RWPE2 (cell line): Measurements from ENCODE around the gene AFAP1L2.

Experiments used
- ATAC-seq: fragments of 200-7000 bp; cut with Tn5 transposase; 3 replicates; pipeline ENCODE4 v1.9.1; 2021; ENCODE audit warnings: low read depth
- DNase-seq: peaks from one replicate; pipeline ENCODE4 v3.0.0-alpha.2; 2020; ENCODE audit warnings: low spot score
- H3K27ac ChIP-seq: fragments of 450-650 bp; 2 replicates; pipeline ENCODE4 v1.5.1; 2017; ENCODE audit warnings: mild to moderate bottlenecking; ENCODE audit not compliant: poor library complexity, severe bottlenecking
- H3K27me3 ChIP-seq: fragments of 250-450 bp; sonication (Bioruptor Pico); 2 replicates; pipeline ENCODE4 v1.5.1; 2021; ENCODE audit warnings: mild to moderate bottlenecking, moderate library complexity; ENCODE audit not compliant: insufficient read depth, poor library complexity, severe bottlenecking
- H3K36me3 ChIP-seq: fragments of 250-450 bp; sonication (Bioruptor Pico); 2 replicates; pipeline ENCODE4 v1.5.1; 2020; ENCODE audit warnings: low read depth, mild to moderate bottlenecking, moderate library complexity
- H3K4me1 ChIP-seq: fragments of 250-450 bp; sonication (Bioruptor Pico); 2 replicates; pipeline ENCODE4 v1.5.1; 2021; ENCODE audit warnings: mild to moderate bottlenecking, moderate library complexity; ENCODE audit not compliant: insufficient read depth, poor library complexity, severe bottlenecking
- H3K4me3 ChIP-seq: fragments of 250-450 bp; sonication (Bioruptor Pico); 2 replicates; pipeline ENCODE4 v1.5.1; 2021; ENCODE audit warnings: mild to moderate bottlenecking, moderate library complexity; ENCODE audit not compliant: severe bottlenecking
- H3K9me3 ChIP-seq: fragments of 250-450 bp; sonication (Bioruptor Pico); 2 replicates; pipeline ENCODE4 v1.5.1; 2021; ENCODE audit warnings: mild to moderate bottlenecking, moderate library complexity; ENCODE audit not compliant: severe bottlenecking
- CTCF ChIP-seq: fragments of 450-650 bp; IDR thresholded peaks from one replicate; pipeline ENCODE4 v1.5.1; 2017; ENCODE audit warnings: mild to moderate bottlenecking, moderate library complexity; ENCODE audit not compliant: poor library complexity, severe bottlenecking

AFAP1L2 gene

GRCh38 chr10:114427124-114427852 lies 23.0 kb upstream of the AFAP1L2 start:
- peak; percentile 21; the same call in 1 of the 3 replicates for ATAC-seq
- H3K4me1 ChIP-seq, result peaks cover 11% of the 10 kb centered on the region
- no peaks in the 10 kb centered on the region for H3K27me3 ChIP-seq
- H3K4me3 ChIP-seq, result no peak overlapping the region
- no peaks in the 10 kb centered on the region for H3K9me3 ChIP-seq
- DNase-seq, result no peak
- no peaks in the 10 kb centered on the region for H3K36me3 ChIP-seq
- H3K27ac ChIP-seq, result no peak overlapping the region
- TF ChIP-seq CTCF, result no peak

- no peak for TF ChIP-seq CTCF
Observed at GRCh38 chr10:114426476-114426875, 22.2 kb upstream of the AFAP1L2 start.

GRCh38 chr10:114420811-114421485 lies 16.6 kb upstream of the AFAP1L2 start:
- DNase-seq (no peak), ATAC-seq (peak; percentile 91)
- Histone ChIP-seq H3K27ac (no peak overlapping the region), H3K27me3 (no peaks in the 10 kb centered on the region), H3K4me1 (peaks cover 8% of the 10 kb centered on the region), H3K9me3 (no peaks in the 10 kb centered on the region), H3K36me3 (no peaks in the 10 kb centered on the region), H3K4me3 (no peak overlapping the region)
- TF ChIP-seq CTCF, result no peak

More at GRCh38 chr10:114426476-114426875, 22.2 kb upstream of the AFAP1L2 start:
- no peak for DNase-seq
- H3K4me1 ChIP-seq, result peaks cover 5% of the 10 kb centered on the region
- no peak overlapping the region for H3K4me3 ChIP-seq
- no peak for ATAC-seq
- no peaks in the 10 kb centered on the region for H3K9me3 ChIP-seq
- no peak overlapping the region for H3K27ac ChIP-seq
- H3K36me3 ChIP-seq, result no peaks in the 10 kb centered on the region
- no peaks in the 10 kb centered on the region for H3K27me3 ChIP-seq

- Histone ChIP-seq H3K9me3 (no peaks in the 10 kb centered on the region), H3K4me1 (peaks cover 13% of the 10 kb centered on the region), H3K4me3 (no peak overlapping the region), H3K27ac (no peak overlapping the region), H3K36me3 (no peaks in the 10 kb centered on the region), H3K27me3 (no peaks in the 10 kb centered on the region)
- ATAC-seq (no peak), DNase-seq (no peak)
- no peak for TF ChIP-seq CTCF
Observed at GRCh38 chr10:114418109-114418508, 13.8 kb upstream of the AFAP1L2 start.
